OCI-M2 (cell line): ENCODE measurements around the gene CHRNG.
"Not testable (repeated sequence)": the region's sequence is repeated elsewhere in the genome, so short reads cannot be mapped to it uniquely, and the experiment has no call there.

Source experiments
- DNase-seq: peaks from one replicate; lab custom pipeline; 2025; ENCODE audit not compliant: unreplicated experiment; lab: John Stamatoyannopoulos, UW

The CHRNG gene

GRCh38 chr2:232527905-232528470 lies 11.5 kb upstream of the CHRNG start:
- no peak for DNase-seq

- DNase-seq = no peak
These were observed 10.6 kb upstream of the CHRNG start for GRCh38 chr2:232528746-232529460.

DNA sequence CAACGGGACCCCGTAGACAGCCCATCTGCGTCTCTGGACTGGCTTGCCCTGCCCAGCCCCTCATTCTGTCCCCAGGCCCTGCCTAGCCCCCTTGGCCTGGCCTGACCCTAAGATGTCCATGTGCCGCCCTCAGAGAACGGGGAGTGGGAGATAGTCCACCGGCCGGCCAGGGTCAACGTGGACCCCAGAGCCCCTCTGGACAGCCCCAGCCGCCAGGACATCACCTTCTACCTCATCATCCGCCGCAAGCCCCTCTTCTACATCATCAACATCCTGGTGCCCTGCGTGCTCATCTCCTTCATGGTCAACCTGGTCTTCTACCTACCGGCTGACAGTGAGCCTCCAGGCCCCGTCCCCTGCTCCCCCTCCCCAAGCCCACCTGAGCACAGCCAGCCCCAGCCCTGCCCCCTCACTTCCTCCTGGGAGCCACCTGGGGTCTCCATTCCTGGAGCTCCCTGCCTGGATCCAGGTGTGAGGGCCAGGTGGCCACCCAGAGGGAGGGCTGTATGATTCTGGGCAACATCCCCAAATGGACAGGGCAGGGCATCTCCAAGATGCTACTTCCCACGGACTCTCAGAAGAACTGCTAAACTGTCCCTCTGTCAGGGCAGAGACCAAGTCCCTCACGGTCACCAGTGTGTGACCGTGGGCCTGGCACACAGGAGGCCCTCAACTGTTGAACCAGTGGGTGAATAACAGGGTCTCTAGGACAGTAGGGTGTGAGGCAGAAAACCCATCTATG lies 9.5 kb upstream of the CHRNG start:
- DNase-seq = no peak

- no peak for DNase-seq
These were observed 8.7 kb upstream of the CHRNG start for GRCh38 chr2:232530626-232531260.

DNA sequence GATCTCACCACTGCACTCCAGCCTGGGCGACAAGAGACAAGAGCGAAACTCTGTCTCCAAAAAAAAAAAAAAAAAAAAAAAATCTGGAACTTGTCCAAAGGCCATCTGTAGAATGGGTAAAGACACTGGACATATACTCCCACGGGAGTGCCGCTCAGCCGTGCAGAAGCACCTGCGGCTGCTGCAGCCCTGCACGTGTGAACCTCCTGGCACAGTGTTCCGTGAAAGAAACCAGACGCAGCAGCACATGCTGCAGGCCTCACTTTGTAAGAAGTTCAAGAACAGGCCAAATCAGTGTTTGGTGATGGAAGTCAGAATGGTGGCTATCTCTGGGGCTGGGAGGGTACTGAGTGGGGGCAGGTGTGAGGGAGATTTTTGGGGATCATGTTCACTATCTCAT lies 7.1 kb upstream of the CHRNG start:
- DNase-seq = no peak

DNA sequence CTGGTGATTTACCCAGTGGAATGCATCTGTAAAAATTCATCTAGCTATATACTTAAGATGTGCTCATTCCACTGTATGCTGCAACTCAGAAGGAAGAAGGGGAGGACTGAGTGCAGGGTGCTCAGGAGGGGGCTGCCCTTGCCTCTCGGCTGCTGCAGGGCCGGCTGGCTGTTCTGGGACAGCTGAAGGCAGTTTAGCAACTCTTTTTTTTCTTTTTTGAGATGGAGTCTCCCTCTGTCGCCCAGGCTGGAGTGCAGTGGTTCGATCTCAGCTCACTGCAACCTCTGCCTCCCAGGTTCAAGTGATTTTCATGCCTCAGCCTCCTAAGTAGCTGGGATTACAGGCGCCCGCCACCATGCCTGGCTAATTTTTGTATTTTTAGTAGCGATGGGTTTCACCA lies 6.7 kb upstream of the CHRNG start:
- DNase-seq = not testable (repeated sequence)

- DNase-seq = no peak
These were observed 5.4 kb upstream of the CHRNG start for GRCh38 chr2:232533944-232534710.

GRCh38 chr2:232534940-232535651 lies 4.4 kb upstream of the CHRNG start:
- no peak for DNase-seq

GRCh38 chr2:232535761-232536530 lies 3.5 kb upstream of the CHRNG start:
- DNase-seq = no peak

- no peak for DNase-seq
These were observed 2.4 kb upstream of the CHRNG start for GRCh38 chr2:232537079-232537478.

- DNase-seq = no peak
These were observed 2.0 kb upstream of the CHRNG start for GRCh38 chr2:232537499-232537898.

DNA sequence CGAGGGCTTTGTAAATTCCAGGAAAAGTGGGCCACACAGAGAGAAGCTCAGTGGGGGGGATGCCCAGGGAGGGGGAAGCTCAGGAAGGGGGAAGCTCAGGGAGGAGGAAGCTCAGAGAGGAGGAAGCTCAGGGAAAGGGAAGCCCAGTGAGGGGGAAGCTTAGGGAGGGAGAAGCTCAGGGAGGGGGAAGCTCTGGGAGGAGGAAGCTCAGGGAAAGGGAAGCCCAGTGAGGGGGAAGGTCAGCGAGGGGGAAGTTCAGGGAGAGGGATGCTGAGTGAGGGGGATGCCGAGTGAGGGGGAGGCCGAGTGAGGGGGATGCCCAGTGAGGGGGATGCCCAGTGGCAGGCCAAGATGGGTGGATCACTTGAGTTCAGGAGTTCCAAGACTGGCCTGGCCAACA lies 821 bp upstream of the CHRNG start:
- DNase-seq = no peak

- DNase-seq = no peak
These were observed 1.0 kb downstream of the CHRNG start for GRCh38 chr2:232540441-232541041.

GRCh38 chr2:232541195-232541960 lies 1.9 kb downstream of the CHRNG start:
- DNase-seq = no peak

DNA sequence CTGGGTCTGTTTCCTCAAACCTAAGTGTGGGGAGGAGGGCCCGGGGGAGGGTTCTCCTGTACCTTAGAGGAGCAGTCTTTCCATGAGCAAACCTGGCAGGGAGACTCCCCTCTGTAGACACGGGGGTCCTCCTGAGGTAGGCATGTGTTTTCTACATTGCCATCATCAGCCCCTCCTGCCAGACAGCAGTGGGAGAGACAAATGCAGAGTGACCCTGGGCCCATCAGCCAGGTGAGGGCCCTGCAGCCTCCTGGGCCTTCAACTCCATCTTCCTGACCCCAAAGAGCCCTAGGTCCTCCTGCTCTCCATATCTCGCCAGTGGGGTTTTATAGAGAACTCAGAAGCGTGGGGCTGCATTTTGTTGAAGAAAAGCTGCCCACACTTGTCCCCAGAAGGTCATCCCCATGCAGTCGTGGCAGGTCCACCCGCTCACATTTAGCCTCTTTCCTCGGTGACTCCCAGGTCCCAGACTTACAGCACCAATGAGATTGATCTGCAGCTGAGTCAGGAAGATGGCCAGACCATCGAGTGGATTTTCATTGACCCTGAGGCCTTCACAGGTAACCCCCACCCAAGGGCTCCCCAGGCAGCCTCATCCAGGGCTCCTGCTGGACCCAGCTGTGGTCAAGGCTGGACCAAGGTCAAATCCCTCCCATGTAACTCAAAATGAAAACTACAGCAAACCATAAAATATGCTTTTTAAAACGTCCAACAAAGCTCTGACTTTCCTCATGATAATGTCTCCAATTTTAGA lies 2.6 kb downstream of the CHRNG start:
- no peak for DNase-seq

GRCh38 chr2:232542715-232543467 lies 3.4 kb downstream of the CHRNG start:
- DNase-seq = no peak

- no peak for DNase-seq
These were observed 4.0 kb downstream of the CHRNG start for GRCh38 chr2:232543491-232543890.
